ENCODE results near the gene GAPDH.
"Not testable (repeated sequence)": the region's sequence is repeated elsewhere in the genome, so short reads cannot be mapped to it uniquely, and the experiment has no call there.

Gene GAPDH

DNA sequence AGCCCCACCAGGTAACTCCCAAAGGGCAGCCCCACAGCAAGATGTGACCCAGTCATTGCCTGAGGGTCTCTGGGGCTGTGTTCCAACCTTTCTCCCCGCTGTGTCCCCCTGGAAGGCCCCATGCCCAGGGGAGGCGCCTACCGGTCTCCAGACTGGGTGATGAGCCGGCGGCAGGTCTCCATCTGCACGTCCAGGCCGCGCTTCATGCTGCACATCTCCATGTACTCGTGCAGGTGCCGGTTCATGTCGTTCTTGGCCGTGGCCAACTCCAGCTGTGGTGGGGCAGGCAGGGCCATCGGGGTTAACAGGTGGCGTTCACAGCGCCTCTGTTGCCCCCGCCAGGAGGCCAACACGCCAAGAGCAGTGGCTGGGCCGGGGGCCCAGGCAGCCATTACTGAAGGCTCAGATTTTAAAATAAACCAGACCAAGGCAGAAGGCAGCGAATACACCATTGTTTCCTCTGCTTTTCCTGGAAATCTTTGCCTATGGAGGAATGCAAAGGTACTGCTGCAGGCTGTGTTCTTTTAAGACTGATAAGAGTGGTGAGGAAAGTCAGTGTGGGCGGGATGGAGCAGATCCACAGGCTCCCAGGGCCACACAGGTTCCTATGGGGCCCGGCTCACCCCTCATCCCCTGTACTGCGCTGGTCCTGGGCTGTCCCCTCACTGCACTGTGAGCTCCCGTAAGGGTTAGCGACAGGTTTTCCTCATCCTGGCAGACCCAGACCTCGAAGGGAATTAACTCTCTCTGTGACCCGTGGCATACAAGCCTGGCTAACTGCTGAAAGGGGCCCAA lies 7.3 kb downstream of the GAPDH start:
- FAIRE-seq (no peak), DNase-seq (ENCODE audit: extremely low spot score, insufficient read length, low read depth) (no peak)

GRCh38 chr12:6542209-6543009 lies 8.1 kb downstream of the GAPDH start:
- FAIRE-seq (no peak), DNase-seq (ENCODE audit: extremely low spot score, insufficient read length, low read depth) (no peak)

GRCh38 chr12:6546016-6546415 lies 11.7 kb downstream of the GAPDH start:
- no peak for FAIRE-seq

GRCh38 chr12:6547566-6547965 lies 13.2 kb downstream of the GAPDH start:
- FAIRE-seq (no peak), DNase-seq (ENCODE audit: extremely low spot score, insufficient read length, low read depth) (no peak)

More at GRCh38 chr12:6546016-6546415, 11.7 kb downstream of the GAPDH start:
- no peak for DNase-seq (ENCODE audit: extremely low spot score, insufficient read length, low read depth)

GRCh38 chr12:6547987-6548386 lies 13.7 kb downstream of the GAPDH start:
- DNase-seq (ENCODE audit: extremely low spot score, insufficient read length, low read depth): no peak
- no peak for FAIRE-seq

GRCh38 chr12:6548556-6548955 lies 14.2 kb downstream of the GAPDH start:
- DNase-seq (ENCODE audit: extremely low spot score, insufficient read length, low read depth) (no peak), FAIRE-seq (no peak)

GRCh38 chr12:6548966-6549683 lies 14.8 kb downstream of the GAPDH start:
- no peak for FAIRE-seq

DNA sequence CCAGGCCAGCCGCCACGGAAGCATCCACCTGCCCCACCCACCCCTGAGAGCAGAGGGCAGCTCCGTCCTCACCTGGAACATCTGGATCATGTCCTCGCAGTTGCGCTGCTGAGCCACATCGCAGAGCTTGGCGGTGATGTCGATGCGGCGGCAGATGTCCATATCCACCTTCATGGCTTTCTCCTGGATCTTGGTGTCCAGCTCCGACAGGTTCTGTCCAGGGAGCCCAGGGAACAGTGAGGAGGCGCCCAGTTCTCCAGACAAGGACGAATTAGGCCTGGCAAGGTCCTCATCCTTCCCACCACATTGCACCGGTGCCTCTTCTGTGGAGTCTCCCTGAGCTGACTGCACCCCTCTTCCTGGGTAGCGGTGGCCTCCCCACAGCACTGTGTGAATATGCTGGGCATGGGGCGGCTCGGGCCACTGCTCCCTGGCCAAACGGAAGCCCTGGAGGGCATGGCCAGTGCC lies 15.4 kb downstream of the GAPDH start:
- DNase-seq (ENCODE audit: extremely low spot score, insufficient read length, low read depth): no peak
- FAIRE-seq: no peak

More at GRCh38 chr12:6548966-6549683, 14.8 kb downstream of the GAPDH start:
- no peak for DNase-seq (ENCODE audit: extremely low spot score, insufficient read length, low read depth)

GRCh38 chr12:6550294-6551062 lies 16.2 kb downstream of the GAPDH start:
- no peak for FAIRE-seq
- no peak for DNase-seq (ENCODE audit: extremely low spot score, insufficient read length, low read depth)

GRCh38 chr12:6551063-6551461 lies 16.7 kb downstream of the GAPDH start:
- DNase-seq (ENCODE audit: extremely low spot score, insufficient read length, low read depth) (no peak), FAIRE-seq (no peak)

DNA sequence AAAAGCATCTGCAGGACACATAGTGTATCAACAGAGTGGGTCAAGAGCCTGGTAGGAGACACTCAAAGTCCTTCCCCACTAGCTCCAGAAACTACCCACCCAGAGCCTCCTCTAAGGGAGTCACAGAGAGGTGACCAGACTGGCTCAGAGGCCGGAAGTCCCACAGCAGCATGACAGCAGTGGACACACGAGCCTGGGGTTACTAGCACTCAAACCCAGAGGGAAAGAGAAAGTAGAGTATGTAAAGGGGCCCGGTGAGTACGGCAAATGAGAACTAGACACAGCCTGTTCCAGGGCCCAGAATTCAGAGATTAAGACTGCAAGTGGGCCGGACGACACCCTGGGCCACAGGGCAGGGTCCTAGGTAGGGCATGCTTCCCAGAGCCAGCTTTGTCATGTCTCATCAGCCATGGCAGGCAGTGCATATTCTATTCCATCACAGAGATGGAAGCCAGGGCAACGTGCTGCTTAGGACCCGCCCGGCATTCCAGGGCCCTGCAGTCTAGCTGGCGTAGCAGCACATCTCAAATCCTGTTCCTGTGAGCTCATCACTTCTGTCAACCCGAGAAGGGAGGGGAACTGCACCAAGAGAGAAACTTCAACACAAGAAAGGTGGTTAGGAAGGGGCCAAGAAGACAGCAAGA lies 17.3 kb downstream of the GAPDH start:
- no peak for DNase-seq (ENCODE audit: extremely low spot score, insufficient read length, low read depth)
- FAIRE-seq: no peak

GRCh38 chr12:6552140-6552551 lies 17.8 kb downstream of the GAPDH start:
- DNase-seq (ENCODE audit: extremely low spot score, insufficient read length, low read depth) (no peak), FAIRE-seq (no peak)

GRCh38 chr12:6553051-6553868 lies 18.9 kb downstream of the GAPDH start:
- peak; percentile 39 for FAIRE-seq
- no peak for DNase-seq (ENCODE audit: extremely low spot score, insufficient read length, low read depth)

DNA sequence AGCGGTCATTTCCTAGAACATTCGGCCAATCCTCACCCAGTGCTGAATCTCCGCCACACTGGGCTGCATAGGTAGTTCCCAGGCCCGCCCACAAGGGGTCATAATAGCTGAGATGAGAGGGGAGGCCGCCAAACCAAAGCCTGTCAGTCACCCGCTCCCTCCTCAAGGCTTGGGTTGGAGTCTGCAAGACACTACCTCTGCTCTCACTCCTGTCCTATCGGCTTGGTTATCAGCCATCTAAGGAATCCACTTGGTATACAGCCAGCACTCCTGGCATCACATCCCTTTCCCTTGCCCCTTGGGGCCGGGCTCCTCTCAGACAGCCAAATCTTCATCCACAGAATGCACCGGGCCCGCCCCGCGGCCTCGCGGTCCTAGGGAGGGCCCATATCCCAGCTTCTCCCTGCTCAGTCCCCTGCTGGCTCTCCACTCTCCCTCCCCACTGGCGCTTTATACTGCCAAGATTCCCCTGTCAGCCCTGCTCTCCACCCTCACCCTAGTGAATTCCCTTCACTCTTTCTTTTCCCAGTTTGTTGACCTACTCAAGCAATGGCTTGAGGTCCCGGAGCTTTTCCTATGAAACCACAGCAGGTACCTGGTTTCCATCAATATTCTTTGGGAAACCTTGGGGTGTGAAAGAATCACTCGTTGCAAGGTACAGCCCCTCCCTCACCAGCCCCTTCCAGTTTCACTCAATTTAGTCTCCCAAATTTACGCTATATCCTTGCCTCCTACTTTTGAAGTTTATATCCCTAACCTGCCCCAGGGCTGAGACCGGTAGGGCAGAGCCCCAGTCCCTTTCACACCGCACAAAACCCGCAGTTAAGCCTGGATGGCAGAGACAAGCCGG lies 20.1 kb downstream of the GAPDH start:
- FAIRE-seq (peak; percentile 98), DNase-seq (ENCODE audit: extremely low spot score, insufficient read length, low read depth) (no peak)

DNA sequence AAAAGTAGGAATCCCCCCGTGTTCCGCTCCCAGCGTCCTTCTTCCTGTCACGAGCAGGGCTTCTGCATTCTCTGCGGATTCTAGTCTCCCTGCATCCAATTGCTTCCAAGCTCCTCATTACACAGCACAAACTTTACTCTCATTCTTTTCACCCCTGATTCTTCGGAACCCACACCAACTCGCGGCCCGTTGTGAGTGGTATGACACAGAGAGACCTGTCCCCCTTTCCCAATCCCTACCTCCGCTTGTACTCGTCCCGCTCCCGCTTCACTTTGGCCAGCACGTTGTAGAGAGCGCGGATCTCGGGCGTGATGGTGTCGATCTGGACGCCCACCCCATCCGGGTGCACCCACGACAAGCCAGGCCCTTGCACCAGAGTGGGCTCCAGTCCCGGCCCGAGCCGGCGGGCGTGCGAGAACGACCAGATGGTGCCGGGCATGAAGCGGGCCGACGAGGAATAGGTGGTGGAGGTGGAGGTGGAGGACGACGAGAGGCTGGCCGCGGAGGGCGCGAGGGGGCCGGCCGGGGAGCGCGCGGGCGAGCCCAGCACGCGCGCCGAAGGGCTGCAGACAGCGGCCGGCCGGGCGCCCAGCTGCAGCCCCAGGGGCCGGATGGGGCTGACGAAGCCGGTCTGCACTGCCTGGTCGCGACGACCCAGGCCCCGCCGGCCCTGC lies 20.8 kb downstream of the GAPDH start:
- no peak for DNase-seq (ENCODE audit: extremely low spot score, insufficient read length, low read depth)
- no peak for FAIRE-seq

GRCh38 chr12:6556496-6556817 lies 22.1 kb downstream of the GAPDH start:
- not testable (repeated sequence) for FAIRE-seq; DNase-seq (ENCODE audit: extremely low spot score, insufficient read length, low read depth)

GRCh38 chr12:6556857-6557256 lies 22.5 kb downstream of the GAPDH start:
- FAIRE-seq (no peak), DNase-seq (ENCODE audit: extremely low spot score, insufficient read length, low read depth) (no peak)
